ENCODE data around the gene SYT12. TPM values are rescaled to one million over a fixed set of nuclear protein-coding genes. Genes with fewer than 3 reads are reported as not detected.
A peak's percentile ranks its signal among the peaks of the same experiment; 100 is the strongest.
"Not testable (repeated sequence)": the region's sequence is repeated elsewhere in the genome, so short reads cannot be mapped to it uniquely, and the experiment has no call there.

Gene SYT12
- total RNA-seq, 2 donors from 2014 or later = 0.43 to 0.47 TPM

DNA sequence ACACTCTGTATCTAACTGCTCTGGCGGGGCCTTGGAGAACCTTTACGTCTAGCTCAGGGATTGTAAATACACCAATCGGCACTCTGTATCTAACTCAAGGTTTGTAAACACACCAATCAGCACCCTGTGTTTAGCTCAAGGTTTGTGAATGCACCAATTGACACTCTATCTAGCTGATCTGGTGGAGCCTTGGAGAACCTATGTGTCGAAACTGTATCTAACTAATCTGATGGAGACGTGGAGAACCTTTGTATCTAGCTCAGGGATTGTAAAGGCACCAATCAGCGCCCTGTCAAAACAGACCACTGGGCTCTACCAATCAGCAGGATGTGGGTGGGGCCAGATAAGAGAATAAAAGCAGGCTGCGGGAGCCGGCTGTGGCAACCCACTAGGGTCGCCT lies 33.6 kb upstream of the SYT12 start:
- DNase-seq; intact Hi-C loops (cut with DNase I, micrococcal nuclease); ATAC-seq: not testable (repeated sequence)

DNA sequence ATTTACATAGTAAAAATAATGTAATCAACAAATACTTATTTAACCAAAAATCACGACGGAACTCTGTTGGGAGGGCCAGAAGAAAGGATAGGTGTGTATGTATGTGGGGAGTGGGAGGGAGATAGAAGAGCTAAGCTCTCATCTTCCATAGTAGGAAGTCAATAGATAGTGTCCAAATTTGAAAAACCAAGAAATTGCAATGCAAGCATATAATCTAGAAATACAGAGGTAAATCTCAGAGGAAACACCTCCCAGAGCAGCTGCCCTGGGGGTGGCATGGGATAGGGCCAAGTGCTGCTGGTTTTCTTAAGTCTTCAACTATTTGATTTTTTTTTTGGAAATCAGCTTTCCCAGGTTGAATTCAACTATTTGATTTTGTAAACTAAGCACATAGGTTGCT lies 30.9 kb upstream of the SYT12 start:
- intact Hi-C loops (cut with DNase I, micrococcal nuclease) = no loop called here
- DNase-seq (no peak), ATAC-seq (no peak)

DNA sequence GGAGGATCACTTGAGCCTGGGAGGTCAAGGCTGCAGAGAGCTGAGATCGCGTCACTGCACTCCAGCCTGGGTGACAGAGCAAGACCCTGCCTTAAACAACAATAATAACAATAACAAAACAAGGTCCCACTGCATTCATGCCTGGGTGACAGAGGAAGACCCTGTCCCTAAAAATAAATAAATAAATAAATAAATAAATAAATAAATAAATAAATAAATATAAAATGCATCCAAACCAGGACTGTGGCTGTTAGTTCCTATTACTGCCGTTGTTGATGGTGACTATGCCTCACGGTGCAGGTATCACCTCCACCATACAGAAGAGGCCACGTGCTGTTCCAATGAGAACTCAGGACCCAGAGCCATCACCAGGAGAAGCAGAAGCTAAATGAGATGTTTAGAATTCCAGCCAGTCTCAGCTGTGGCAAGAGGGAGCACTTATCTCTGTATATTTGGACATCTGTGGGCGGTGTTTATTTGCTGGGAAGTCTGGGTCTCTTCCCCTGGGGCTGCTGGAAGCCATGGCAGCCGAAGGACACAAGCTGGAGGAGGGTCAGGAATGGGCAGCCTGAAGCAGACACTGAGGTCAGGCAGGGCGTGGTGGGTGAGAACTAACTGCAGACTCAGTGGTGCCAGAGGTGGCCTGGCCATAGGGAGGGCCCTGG lies 26.2 kb upstream of the SYT12 start:
- DNase-seq (no peak), ATAC-seq (no peak)
- intact Hi-C loops (cut with DNase I, micrococcal nuclease) = no loop called here

- ATAC-seq = no peak
- no peak for DNase-seq
- intact Hi-C loops (cut with DNase I, micrococcal nuclease) = no loop called here
Observed at GRCh38 chr11:66999555-66999954, 23.4 kb upstream of the SYT12 start.

GRCh38 chr11:67001332-67001731 lies 21.6 kb upstream of the SYT12 start:
- DNase-seq (no peak), ATAC-seq (no peak)
- intact Hi-C loops (cut with DNase I, micrococcal nuclease) = no loop called here

DNA sequence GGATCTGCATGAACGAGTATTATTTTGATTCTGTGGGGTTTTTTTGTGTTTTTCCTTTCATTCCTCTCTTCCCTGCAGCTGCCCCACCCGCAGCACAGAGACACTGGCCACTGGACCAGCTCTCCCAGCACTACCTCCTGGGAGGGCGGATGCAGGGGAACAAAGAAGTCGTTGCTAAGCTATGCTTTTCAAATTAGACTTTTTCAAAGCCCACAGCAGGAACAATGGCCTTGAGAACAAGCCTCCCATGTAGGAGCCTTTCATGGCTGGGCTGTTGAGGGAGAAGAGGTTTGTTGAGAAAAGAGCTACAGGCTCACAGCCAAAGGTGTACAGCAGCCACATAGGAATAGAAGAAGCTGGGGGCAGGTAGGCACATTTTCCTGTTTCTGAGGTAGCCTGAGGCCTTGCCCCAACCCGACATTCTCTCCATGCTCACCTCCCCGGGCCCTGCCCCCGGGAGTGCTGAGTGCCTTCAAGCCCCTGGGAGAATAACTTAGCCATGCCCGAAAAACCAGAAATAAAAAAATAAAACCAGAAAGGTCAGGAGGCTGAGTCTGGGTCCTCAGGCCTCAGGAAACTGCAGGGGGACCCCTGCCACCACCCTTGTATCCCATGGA lies 20.5 kb upstream of the SYT12 start:
- ATAC-seq (no peak), DNase-seq (no peak)
- intact Hi-C loops (cut with DNase I, micrococcal nuclease) = no loop called here

DNA sequence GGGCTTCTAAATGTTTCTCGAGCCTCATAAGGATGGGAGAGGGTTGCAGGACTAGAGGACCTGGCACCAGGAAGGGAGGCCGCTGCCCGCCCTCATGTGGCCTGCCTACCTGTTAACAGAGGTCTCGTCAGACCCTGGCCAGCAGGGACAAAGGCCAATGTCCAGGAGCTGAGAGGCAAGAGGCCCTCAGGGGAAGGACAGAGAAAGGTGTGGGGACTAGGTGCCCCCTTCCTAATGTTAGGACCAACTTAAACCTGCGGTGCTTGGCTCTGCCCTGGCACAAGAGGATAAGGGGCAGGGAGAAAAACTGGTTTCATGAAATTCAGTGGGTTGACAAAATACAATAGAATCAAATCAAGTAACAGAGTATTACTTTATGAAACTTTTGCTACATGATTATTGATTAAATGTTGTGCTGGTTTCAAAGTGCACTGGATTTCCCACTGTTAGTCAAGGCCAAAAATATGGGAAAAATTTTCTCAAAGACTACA lies 20.0 kb upstream of the SYT12 start:
- no peak for DNase-seq
- intact Hi-C loops (cut with DNase I, micrococcal nuclease) = no loop called here

GRCh38 chr11:67005200-67005599 lies 17.7 kb upstream of the SYT12 start:
- ATAC-seq; DNase-seq; intact Hi-C loops (cut with DNase I, micrococcal nuclease): not testable (repeated sequence)

More for the DNA sequence above, 20.0 kb upstream of the SYT12 start:
- ATAC-seq = no peak

DNA sequence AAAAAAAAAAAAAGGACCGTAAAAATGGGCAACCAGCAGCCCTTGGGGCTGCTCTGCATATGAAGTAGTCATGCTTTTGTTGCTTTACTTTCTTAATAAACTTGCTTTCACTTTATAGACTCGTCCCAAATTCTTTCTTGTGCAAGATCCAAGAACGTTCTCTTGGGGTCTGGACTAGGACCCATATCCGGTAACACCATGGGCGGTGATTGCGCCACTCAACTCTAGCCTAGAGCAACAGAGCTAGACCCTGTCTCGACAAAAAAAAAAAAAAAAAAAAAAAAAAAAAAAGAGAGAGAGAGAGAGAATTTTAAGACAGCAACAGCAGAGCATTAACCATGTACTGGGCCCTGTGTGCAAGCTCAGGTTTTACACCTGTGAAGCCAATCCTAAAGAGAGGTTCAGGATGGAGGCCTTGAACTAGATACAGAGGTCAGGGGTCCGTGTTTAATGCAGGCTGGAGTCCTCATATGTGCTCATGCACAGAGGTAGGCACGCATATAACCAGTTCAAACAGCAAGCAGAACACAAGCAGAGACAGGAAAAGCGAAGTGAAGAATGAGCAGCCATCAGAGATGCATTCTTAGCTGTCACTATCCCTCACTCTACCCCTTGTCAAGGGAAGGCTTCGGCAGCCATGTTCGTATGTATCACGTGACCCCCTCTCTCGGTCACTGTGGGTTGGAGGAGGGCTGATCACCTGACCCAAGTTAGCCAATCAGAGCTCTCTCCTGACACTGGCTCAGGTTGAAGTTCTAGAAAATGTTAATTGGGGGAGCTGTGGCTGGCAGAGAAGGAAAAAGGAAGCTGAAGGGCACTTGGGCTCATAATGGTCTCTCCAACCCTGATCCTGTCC lies 16.7 kb upstream of the SYT12 start:
- no peak for DNase-seq
- intact Hi-C loops (cut with DNase I, micrococcal nuclease) = no loop called here
- ATAC-seq = no peak

- intact Hi-C loops (cut with DNase I, micrococcal nuclease) = no loop called here
- DNase-seq (no peak), ATAC-seq (no peak)
Observed at GRCh38 chr11:67007126-67007525, 15.8 kb upstream of the SYT12 start.

DNA sequence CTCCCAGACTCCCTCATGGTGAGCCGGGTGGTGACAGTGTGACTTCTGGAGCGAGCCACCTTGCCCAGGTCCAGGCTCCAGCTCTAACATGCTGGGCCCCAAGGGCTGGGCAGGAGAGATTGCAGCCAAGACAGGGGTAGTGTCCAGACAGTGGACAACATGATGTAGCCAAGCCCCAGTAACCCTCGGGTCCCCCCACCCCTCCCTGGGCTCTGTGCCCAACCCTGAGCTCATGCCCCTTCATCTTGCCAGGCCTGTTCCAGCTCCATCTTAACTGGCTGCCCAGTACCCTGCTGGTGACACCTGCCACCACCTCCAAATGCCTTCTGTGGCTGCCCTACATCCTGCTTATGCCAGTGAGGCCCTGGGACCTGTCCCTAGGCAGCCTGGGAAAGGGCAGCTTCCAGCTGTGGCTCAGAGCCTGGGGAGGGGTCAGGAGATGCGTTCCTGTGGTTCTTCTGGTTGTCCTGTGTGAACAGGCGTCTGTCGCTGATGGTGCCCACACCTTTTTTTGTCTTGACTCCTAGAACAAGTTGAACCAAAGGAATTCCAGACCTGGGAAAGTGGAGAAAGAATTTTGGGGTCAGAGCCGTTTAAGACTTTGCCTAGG lies 12.5 kb upstream of the SYT12 start:
- intact Hi-C loops (cut with DNase I, micrococcal nuclease) = no loop called here
- DNase-seq (no peak), ATAC-seq (no peak)

DNA sequence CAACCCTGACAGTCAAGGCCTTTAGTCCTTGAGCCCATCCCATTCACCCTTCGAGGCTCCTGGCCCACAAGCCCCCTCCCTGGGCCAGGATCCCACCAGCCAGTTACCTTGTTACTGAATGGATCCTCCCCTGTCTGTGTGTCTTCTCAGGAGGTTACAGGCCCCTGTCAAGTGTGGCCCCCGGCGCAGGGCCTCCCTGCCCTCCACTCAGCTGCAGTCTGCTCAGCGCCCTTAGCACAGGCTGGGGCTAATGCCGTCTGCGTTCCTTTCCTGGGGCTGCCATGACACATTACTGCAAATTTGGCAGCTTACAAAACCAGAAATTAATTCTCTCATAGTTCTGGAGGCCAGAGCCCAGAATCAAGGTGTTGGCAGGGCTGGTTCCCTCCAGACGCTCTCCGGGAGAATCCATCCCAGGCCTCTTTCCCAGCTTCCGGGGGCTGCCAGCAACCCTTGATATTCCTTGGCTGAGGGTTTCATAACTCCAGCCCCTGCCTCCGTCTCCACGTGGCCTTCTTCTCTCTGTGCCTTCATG lies 9.4 kb upstream of the SYT12 start:
- intact Hi-C loops (cut with DNase I, micrococcal nuclease) = no loop called here
- ATAC-seq (no peak), DNase-seq (no peak)

GRCh38 chr11:67014343-67014742 lies 8.6 kb upstream of the SYT12 start:
- DNase-seq (no peak), ATAC-seq (no peak)
- intact Hi-C loops (cut with DNase I, micrococcal nuclease) = no loop called here

DNA sequence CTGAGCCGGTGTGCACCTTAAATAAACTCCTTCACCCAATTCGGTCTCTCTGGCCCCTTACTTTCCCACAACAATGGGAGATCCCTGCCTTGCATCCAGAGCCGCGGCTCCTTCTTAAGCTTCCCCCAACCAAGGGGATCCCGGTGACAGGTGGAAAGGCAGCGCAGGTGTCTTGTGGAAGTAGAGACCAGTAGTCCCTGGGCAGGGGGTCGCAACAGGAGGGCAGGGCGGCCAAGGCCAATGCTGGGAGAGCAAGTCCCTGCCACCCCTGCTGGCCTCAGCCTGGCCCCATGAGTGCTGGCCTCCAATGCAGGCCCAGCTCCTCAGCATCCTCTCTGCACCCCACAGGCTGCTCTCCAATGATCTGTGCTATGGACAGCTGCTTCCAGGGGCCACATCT lies 7.9 kb upstream of the SYT12 start:
- no peak for ATAC-seq
- no peak for DNase-seq
- intact Hi-C loops (cut with DNase I, micrococcal nuclease) = no loop called here

- DNase-seq = no peak
- no peak for ATAC-seq
- intact Hi-C loops (cut with DNase I, micrococcal nuclease) = no loop called here
Observed at GRCh38 chr11:67016550-67016949, 6.4 kb upstream of the SYT12 start.

GRCh38 chr11:67020949-67021348 lies 2.0 kb upstream of the SYT12 start:
- DNase-seq = no peak
- no peak for ATAC-seq
- intact Hi-C loops (cut with DNase I, micrococcal nuclease) = no loop called here

GRCh38 chr11:67022341-67022933 lies 497 bp upstream of the SYT12 start:
- intact Hi-C loops (cut with DNase I, micrococcal nuclease) = no loop called here
- ATAC-seq = peak; percentile 84
- peak; percentile 52 to 64 for DNase-seq

GRCh38 chr11:67023957-67024353 lies 1.0 kb downstream of the SYT12 start:
- intact Hi-C loops (cut with DNase I, micrococcal nuclease) = no loop called here
- DNase-seq = no peak
- no peak for ATAC-seq

DNA sequence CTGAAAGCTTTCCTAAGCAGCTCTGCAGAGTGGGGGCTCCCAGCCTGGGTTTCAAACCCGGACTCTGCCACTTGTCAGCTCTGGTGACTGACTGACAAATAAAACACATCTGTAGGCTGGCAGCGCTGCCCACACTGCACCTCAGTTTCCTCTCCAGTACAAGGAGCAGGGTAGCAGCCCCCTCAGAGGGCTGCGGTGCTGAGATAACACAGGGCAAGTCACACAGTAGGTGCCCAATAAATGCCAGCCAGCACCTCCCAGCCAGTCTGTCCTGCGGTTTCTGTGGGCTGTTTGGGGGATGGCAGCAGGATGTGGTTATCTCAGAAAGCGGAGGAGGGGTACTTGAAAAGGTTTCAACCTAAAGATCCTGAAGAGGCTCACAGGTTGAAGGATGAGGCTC lies 1.5 kb downstream of the SYT12 start:
- no peak for DNase-seq
- ATAC-seq = no peak
- intact Hi-C loops (cut with DNase I, micrococcal nuclease) = no loop called here

All from left colon (tissue), 2 donors.